GM21381 (cell line): ENCODE data around the gene TMEM217.
"Not testable (repeated sequence)": the region's sequence is repeated elsewhere in the genome, so short reads cannot be mapped to it uniquely, and the experiment has no call there.

Experiments used
- ATAC-seq: cut with Tn5 transposase; IDR thresholded peaks from one replicate; pipeline ENCODE4 v1.9.1; 2021; ENCODE audit warnings: mild to moderate bottlenecking, moderate library complexity; ENCODE audit not compliant: unreplicated experiment

The TMEM217 gene

DNA sequence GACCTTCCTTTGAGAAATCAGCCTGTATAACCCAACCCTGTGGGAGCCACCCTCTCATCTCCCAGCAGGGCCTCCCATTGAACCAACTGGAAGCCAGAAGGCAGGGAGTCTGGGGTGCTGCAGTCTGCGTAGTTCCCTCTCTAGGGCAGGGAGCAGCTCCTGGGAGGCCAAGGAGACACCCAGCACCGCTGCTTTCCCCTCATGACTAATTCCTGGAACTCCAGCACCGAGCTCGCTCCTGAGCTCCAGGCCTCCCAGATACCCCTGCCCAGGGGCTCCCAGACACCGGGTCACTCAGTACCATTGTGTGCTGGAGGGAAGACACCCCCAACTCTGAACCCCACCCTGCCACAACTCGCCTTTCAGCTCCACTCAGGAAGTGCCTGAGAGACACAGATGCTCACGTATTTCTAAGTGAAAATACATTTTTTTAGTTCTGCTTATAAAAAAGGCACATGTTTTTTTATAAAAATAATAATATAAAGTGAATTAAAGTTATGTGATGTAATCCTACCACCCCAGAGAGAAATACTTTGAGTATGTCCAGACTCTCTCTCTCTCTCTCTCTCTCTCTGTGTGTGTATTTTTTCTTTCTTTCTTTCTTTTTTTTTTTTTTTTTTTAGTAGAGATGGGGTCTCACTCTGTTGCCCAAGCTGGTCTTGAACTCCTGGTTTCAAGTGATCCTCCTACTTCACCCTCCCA, 70.5 kb downstream of the TMEM217 start:
- no peak for ATAC-seq

DNA sequence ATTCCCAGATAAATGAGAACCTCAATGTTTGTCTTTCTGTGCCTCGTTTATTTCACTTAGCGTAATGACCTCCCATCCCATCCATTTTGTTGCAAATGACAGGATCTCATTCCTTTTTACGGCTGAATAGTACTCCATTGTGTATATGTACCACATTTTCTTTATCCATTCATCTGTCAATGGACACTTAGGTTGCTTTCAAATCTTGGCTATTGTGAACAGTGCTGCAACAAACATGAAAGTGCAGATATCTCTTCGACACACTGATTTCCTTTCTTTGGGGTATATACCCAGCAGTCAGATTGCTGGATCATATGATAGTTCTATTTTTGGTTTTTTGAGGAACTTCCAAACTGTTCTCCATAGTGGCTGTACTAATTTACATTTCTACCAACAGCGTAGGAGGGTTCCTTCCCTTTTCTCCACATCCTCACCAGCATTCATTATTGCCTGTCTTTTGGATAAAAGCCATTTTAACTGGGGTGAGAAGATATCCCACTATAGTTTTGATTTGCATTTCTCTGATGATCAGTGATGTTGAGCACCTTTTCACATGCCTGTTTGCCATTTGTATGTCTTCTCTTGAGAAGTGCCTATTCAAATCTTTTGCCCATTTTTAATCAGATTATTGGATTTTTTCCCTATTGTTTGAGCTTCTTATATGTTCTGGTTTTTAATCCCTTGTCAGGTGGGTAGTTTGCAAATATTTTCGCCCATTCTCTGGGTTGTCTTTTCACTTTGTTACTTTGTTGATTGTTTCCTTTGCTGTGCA, 71.8 kb downstream of the TMEM217 start:
- not testable (repeated sequence) for ATAC-seq

DNA sequence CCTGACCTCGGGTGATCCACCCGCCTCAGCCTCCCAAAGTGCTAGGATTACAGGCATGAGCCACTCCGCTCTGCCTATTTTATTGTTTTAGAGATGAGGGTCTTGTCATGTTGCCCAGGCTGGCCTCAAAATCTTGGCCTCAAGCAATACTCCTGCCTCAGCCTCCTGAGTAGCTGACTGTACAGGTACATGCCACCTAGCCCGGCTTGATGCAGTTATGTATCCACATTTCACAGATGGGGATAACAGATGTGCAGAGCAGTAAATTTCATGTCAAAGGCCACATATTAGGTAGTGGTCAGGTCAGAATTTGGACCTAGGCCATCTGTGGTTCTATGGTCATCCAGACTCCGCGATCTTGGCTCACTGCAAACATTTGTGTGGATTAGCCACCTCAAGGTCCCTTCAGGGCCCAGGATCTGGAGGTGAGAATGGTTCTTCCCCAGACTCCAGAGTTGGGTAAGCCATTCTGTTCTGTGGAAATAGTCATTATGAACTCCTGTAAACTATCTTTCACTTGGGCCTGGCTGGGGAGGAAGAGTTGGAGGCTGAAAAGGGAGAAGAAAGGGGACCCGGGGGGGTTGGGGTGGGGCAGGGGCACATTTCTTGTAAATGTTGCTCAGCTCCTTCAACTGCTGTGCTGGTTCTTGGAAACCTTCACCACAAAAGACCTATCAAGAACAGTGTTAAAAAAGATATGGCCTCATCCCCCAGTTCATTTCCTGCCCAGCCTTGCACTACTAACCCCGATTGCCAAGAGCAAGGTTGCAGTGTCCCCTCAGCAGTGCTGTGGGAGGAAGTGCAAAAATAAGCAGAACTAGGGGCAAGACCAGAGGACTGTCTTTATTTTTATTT, 75.0 kb downstream of the TMEM217 start:
- ATAC-seq = no peak

DNA sequence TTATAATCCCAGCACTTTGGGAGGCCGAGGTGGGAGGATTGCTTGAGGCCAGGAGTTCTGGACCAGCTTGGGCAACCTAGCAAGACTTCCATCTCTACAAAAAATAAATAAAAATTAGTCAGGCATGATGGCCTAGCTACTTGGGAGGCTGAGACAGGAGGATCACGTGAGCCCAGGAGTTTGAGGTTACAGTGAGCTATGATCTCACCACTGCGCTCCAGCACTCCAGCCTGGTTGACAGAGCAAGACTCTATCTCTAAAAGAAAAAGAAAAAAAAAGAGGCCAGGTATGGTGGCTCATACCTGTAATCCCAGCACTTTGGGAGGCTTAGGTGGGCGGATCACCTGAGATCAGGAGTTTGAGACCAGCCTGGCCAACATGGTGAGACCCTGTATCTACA, 77.3 kb downstream of the TMEM217 start:
- not testable (repeated sequence) for ATAC-seq

DNA sequence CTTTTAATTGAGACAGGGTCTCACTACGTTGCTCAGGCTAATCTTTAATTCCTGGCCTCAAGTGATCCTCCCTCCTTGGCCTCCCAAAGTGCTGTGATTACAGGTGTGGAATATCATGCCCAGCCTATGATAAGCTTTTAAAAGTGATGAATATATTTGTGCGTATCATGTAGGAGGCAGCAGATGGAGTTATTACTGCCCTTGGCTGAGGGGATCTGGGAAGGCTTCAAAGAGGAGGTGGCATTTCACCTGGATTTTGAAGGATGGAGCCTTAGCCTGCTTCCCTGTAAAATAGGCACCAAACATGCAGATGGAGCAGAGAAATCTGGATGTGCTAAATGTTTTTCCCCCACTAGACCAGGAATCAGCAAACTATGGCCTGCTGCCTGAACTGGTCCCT, 77.9 kb downstream of the TMEM217 start:
- no peak for ATAC-seq

DNA sequence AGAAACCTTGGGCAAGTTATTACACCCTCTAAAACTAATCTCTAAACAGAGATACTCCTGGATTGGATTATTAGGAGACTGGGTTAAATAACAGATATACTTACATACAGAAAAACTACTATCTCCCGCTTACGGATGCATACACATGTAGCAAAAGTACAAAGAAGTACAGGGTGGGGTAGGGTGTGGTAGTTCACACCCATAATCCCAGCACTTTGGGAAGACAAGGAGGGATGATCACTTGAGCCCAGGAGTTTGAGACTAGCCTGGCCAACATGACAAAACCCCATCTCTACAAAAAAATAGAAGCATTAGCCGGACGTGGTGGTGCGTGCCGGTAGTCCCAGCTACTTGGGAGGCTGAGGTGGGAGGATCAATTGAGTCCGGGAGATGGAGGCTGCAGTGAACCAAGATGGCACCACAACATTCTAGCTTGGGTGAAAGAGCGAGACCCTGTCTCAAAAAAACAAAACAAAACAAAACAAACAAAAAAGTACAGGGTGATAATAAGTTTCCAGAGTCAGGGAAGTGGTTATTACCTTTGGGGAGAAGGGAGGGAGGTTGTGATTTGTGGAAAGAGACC, 79.9 kb downstream of the TMEM217 start:
- no peak for ATAC-seq

DNA sequence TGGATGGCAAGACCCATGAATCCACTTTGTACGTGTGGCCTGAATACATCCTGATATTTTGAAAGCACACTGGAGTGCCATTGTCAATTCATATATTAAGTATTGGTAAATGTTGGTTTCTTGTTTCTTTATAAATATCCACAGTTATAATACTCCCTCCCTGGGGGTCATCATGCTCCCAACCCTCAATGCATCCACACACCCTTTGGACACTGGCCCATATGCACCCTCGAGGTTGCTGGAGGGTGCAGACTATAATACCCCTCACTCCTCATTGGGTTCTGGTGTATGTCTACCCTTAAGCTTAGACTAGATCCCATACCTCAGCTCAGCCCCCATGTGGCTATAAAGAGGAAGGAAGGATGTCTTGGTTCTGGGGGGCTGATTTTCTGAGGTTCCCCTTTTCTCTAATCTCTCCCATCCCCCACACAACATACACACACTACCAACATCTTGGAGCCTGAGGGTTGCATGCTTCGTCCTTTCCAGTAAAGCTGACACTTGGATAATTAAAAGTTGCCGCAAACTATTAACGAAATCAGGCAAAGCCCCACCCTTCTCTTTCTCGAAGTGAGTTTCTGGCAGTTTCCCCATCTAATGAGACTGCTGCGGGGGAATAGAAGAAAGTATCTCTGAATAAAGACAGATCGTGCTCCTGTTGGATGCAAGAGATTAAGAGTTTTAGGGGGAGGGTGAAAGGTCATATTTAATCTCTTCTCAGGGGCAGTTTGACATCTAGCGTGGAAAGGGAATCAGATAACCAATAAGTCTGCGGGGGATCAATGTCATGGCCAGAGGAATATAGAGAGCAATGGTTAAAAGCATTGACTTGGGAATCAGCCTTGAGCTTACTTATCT, 80.6 kb downstream of the TMEM217 start:
- ATAC-seq = no peak

DNA sequence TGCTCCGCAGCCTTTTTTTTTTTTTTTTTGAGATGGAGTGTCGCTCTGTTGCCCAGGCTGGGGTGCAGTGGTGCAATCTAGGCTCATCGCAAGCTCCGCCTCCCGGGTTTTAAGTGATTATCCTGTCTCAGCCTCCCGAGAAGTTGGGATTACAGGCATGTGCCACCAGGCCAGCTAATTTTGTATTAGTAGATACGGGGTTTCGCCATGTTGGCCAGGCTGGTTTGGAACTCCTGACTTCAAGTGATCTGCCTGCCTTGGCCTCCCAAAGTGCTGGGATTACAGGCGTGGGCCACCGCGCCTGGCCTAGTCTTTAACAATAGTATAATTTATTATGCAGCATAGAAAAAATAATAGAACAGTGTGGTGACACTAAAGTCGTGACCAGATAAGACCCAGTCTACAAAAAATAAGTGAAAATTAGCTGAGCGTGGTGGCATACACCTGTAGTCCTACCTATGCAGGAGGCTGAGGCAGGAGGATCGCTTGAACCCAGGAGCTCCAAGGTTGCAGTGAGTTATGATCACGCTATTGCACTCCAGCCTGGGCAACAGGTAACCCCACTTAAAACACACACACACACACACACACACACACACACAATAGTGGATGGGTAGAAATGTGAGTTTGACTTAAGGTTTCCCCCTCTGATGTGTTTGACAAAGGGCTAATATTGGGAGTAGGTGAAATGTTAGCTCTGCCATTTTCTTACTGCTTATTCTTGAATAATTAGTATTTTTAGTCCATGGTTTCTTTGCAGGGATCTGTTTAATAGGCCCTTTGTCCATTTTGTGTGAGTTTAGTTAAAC, 81.5 kb downstream of the TMEM217 start:
- ATAC-seq = no peak

DNA sequence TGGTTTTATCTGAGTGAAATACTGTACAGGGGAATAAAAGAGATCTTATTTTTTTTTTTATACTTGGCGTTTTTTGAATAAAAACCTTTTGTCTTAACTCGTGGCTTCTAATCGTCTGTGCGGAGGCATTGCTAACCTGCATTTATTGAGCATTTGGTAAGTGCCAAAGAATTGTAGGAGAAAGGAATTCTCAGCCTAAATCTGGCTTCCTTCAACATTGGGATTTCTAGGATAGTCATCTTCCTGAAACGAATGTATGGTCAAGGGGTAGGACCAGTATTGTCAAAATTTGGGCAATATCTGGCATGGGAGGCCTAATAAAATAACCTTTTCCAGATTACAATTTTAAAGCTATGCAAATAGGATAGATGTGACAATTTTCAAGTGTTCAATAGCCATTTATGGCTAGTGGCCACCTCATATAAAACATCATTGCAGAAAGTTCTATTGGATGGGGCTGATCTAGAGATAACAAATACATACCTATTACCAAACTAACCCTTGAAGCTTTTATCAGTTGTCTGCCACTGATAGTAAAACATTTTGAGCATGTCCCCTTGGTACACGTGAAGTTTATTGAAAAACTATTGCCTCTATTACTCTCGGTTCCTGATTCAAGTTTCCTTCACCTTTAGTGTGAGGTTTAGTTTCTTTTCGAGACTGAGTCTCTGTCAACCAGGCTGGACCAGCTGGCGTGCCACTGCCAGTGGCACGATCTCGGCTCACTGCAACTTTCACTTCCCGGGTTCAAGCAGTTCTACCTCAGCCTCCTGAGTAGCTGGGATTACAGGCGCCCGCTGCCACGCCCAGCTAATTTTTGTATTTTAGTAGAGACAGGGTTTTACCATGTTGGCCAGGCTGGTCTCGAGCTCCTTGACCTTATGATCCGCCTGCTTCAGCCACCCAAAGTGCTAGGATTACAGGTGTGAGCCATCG, 82.3 kb downstream of the TMEM217 start:
- peak; percentile 39 for ATAC-seq

DNA sequence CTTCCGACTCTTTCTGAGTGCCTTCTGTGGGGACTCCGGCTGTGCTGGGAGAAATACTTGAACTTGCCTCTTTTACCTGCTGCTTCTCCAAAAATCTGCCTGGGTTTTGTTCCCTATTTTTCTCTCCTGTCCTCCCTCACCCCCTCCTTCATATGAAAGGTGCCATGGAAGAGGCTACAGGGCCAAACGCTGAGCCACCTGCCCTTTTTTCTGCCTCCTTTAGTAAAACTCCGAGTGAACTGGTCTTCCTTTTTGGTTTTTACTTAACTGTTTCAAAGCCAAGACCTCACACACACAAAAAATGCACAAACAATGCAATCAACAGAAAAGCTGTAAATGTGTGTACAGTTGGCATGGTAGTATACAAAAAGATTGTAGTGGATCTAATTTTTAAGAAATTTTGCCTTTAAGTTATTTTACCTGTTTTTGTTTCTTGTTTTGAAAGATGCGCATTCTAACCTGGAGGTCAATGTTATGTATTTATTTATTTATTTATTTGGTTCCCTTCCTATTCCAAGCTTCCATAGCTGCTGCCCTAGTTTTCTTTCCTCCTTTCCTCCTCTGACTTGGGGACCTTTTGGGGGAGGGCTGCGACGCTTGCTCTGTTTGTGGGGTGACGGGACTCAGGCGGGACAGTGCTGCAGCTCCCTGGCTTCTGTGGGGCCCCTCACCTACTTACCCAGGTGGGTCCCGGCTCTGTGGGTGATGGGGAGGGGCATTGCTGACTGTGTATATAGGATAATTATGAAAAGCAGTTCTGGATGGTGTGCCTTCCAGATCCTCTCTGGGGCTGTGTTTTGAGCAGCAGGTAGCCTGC, 83.2 kb downstream of the TMEM217 start:
- ATAC-seq = no peak

DNA sequence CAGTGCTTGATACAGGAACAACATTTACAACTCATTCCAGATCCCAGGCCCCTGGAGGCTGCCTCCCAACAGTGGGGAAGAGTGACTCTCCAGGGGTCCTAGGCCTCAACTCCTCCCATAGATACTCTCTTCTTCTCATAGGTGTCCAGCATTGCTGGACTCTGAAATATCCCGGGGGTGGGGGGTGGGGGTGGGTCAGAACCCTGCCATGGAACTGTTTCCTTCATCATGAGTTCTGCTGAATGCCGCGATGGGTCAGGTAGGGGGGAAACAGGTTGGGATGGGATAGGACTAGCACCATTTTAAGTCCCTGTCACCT, 83.8 kb downstream of the TMEM217 start:
- ATAC-seq = no peak

DNA sequence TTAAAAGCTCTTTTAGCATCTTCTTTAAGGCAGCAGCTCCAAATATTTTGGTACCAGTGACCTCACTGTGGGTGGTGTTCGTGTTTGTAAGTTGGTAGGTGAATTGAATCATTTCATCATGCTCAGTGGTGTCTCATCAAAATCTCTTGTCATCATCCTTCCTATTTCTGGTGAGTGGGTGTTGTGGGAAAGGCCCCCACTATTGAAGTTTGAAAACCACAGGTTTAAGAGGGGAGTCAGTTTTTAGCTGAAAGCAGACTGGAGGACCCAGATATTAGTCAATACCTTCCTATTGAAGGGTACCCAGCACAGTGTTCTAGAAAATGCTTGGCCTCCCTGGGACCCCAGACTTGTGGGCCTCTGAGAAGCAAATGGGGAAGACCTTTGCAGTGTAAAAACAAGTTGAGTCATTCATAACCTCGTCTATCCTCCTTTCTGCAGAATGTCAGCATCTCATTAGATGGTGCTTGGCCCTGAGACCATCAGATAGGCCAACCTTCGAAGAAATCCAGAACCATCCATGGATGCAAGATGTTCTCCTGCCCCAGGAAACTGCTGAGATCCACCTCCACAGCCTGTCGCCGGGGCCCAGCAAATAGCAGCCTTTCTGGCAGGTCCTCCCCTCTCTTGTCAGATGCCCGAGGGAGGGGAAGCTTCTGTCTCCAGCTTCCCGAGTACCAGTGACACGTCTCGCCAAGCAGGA, 84.3 kb downstream of the TMEM217 start:
- no peak for ATAC-seq

DNA sequence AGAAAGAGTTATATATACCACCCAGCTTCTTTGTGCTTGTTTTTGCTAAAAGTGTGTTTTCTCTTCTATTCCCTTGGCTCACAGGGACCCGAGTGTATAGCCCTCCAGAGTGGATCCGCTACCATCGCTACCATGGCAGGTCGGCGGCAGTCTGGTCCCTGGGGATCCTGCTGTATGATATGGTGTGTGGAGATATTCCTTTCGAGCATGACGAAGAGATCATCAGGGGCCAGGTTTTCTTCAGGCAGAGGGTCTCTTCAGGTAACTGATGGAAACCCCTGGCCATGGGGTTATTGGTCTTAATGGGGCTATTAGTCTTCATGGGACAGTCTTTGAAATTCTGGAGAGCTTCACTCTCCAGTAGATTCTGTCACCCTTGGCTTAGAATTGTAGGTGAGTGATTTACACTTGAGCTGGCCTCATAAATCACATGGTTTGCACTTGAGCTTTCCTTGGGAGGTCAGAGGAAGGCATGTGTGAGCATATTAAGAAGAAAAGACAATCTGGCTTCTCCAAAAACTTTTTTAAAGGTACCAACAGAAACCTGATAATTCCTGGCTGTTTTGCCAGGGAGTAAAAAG, 84.9 kb downstream of the TMEM217 start:
- no peak for ATAC-seq

DNA sequence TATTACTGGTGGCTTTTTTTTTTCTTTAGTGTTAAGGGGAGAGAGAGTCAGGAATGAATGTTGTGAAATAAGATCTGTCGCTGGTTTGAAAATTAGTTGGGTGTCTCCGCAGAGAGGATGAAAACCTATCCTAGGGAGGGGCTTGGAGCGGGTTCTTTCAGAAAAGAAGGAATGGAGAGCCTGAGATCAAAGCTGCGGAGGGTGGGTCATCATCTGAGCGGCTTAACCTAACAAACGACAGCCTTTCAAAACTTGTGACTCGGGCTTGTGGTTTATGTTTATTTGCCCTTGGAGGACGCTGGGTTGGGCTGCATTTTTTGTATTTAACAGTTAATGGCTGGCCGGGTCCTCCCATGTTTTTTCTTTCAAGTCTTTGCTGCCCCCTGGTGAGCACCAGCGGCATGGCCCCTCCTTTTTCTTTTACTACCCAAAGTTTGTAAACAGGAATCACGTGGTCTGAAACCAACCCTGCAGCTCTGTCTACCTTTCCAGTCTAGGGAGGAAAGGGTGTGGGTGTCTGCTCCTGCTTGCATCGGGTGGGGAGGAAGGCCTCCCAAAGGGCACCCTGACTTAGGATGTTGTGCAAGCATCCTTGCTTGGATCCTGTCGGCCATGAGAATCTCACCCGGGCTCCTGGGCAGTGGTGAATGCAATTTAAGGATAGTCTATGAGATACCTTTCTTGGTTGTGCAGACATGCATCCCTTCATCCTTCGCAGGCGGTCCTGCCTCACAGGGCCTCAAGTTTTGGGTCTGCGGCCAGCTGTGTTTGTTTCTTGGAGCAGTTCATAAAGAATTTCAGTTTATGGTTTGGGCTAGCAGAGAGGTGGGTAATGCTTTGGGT, 85.8 kb downstream of the TMEM217 start:
- no peak for ATAC-seq

DNA sequence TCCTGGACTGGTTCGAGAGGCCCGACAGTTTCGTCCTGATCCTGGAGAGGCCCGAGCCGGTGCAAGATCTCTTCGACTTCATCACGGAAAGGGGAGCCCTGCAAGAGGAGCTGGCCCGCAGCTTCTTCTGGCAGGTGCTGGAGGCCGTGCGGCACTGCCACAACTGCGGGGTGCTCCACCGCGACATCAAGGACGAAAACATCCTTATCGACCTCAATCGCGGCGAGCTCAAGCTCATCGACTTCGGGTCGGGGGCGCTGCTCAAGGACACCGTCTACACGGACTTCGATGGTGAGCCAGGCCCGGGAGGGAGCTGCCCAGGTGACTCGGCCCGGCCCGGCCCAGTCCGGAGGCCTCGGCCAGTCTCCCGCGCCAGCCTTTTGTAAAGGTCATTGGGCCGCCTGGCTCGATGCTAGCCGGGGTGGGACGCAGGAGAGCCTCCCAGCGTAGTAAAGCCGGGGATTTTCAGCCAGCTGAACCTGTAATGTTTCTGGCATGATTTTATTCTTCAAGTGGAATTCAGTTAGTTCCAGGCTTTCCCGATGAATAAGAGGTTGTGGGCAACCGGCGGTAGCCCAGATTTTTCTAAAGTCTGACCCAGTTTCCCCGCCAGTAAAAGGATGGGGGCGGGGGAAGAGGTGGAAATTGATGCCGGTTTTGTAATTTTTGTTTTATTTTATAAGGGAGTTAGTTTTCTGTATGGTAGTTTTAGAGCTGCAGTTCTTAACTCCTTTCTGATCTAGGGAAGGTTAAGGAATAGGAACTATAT, 86.6 kb downstream of the TMEM217 start:
- ATAC-seq = no peak
